ENCODE results near the gene EBPL. TPM values are rescaled to one million over a fixed set of nuclear protein-coding genes. Genes with fewer than 3 reads are reported as not detected.

EBPL gene
- total RNA-seq, 1 donor from 2014 or later, result 52.7 TPM

Other genes with a start within 250 kb of the EBPL start
- 13.3 to 14.7 TPM (median 14.1 TPM) in 3 replicates for gene CAB39L, start 247.4 kb downstream of the EBPL start, total RNA-seq
- 10.8 to 12.0 TPM (median 11.6 TPM) in 3 replicates for gene SETDB2, start 247.2 kb downstream of the EBPL start, total RNA-seq
- 32.4 to 36.0 TPM (median 33.3 TPM) in 3 replicates for gene PHF11, start 195.5 kb downstream of the EBPL start, total RNA-seq
- gene RCBTB1, start 105.9 kb downstream of the EBPL start, total RNA-seq, result 24.2 to 24.4 TPM (median 24.3 TPM) in 3 replicates
- gene ARL11, start 63.0 kb downstream of the EBPL start, total RNA-seq, result 0.11 to 0.20 TPM (median 0.16 TPM) in 3 replicates
- gene KPNA3, start 101.2 kb upstream of the EBPL start, total RNA-seq, result 36.4 to 36.8 TPM (median 36.4 TPM) in 3 replicates
- gene SPRYD7, start 244.9 kb upstream of the EBPL start, total RNA-seq, result 3.5 to 4.4 TPM (median 3.5 TPM) in 3 replicates

Measured in mesothelial cell of epicardium (in vitro differentiated cells).